ENCODE data around the gene DPP4.

DPP4 gene

DNA sequence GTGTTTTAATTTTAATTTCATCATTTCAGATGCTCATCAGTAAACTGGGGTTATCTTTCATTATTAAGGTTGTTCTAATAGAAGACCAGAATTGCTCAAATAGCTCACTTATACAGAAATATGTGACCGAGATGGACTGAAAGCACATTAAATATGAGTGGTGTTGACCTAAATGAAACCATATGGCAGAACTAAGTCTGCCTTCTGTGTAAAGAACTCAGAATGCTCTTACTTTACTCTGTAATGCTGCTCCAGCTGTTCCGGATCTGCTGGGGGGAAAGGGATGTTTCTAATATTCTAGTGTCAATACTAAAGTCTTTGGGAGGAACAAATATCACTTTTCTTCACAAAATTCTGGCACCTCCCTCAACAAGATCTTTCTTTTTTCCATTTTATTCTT lies 131.0 kb downstream of the DPP4 start:
- no peaks in the 10 kb centered on the region for H3K36me3 ChIP-seq (ENCODE audit: insufficient read depth, low read depth, low read length)
- no peak overlapping the region for H3K27ac ChIP-seq (ENCODE audit: low read length)
- no peak overlapping the region for H3K4me3 ChIP-seq (ENCODE audit: low read length)
- no peaks in the 10 kb centered on the region for H3K9me3 ChIP-seq (ENCODE audit: insufficient read depth, low read depth, low read length)
- H3K4me1 ChIP-seq (ENCODE audit: insufficient read depth, low read length) = no peaks in the 10 kb centered on the region
- no peaks in the 10 kb centered on the region for H3K27me3 ChIP-seq (ENCODE audit: insufficient read depth, low read length)
- H3K9ac ChIP-seq (ENCODE audit: low read depth, low read length) = no peak overlapping the region

All from iPS-20b (cell line).